Gastroesophageal sphincter (tissue), 3 donors: ENCODE data around the gene CFAP46.

Experiments
- CTCF ChIP-seq, 4 experiments: fragments of 200-600 bp in 2 of 4; fragments of 450-650 bp in 2 of 4; sonication (generic) in 1 of 4; IDR thresholded peaks; one replicate each; pipeline ENCODE4 v1.5.1; 2017 to 2019; ENCODE audit warnings: antibody characterized with exemption in 4 of 4, mild to moderate bottlenecking in 2 of 4, moderate library complexity in 2 of 4
- POLR2AphosphoS5 ChIP-seq: sonication (generic); formaldehyde crosslinking; IDR thresholded peaks from one replicate; pipeline ENCODE4 v1.6.1; 2017; ENCODE audit warnings: antibody characterized with exemption

GRCh38 chr10:132984008-132984295, 41.6 kb upstream of the CFAP46 start:
- no peak for TF ChIP-seq POLR2AphosphoS5
- no peak for TF ChIP-seq CTCF (IDR thresholded peaks at IDR 0.05)
